HFF-Myc (cell line): ENCODE data around the gene FUCA2.

Experiments used
- DNase-seq: peaks from one replicate; pipeline ENCODE4 v3.0.0-alpha.2; 2011; ENCODE audit warnings: low read depth; ENCODE audit errors: extremely low read depth
- H3K4me3 ChIP-seq: replicated peaks from 2 replicates; pipeline ENCODE4 v1.5.1; 2011; ENCODE audit warnings: low read depth, mild to moderate bottlenecking, control low read depth, low read length
- CTCF ChIP-seq: IDR thresholded peaks from 2 replicates; pipeline ENCODE4 v1.5.1; 2012; ENCODE audit warnings: mild to moderate bottlenecking, low read depth, low read length, control low read depth; ENCODE audit errors: missing control alignments

Gene FUCA2

GRCh38 chr6:143528164-143528811 lies 16.8 kb upstream of the FUCA2 start:
- H3K4me3 ChIP-seq: no peak overlapping the region
- TF ChIP-seq CTCF: no peak
- no peak for DNase-seq

GRCh38 chr6:143527677-143528076 lies 16.2 kb upstream of the FUCA2 start:
- DNase-seq: no peak
- TF ChIP-seq CTCF: no peak
- no peak overlapping the region for H3K4me3 ChIP-seq

GRCh38 chr6:143525356-143525755 lies 13.8 kb upstream of the FUCA2 start:
- H3K4me3 ChIP-seq: no peak overlapping the region
- DNase-seq: no peak
- no peak for TF ChIP-seq CTCF

- DNase-seq: no peak
- no peak overlapping the region for H3K4me3 ChIP-seq
- TF ChIP-seq CTCF: no peak
Observed at GRCh38 chr6:143522039-143522600, 10.6 kb upstream of the FUCA2 start.

GRCh38 chr6:143517447-143517773 lies 5.9 kb upstream of the FUCA2 start:
- no peak overlapping the region for H3K4me3 ChIP-seq
- TF ChIP-seq CTCF: no peak
- no peak for DNase-seq

- no peak overlapping the region for H3K4me3 ChIP-seq
- TF ChIP-seq CTCF: no peak
- no peak for DNase-seq
Observed at GRCh38 chr6:143516690-143517446, 5.3 kb upstream of the FUCA2 start.
